ENCODE data around the gene TBX21. TPM values are rescaled to one million over a fixed set of nuclear protein-coding genes. Genes with fewer than 3 reads are reported as not detected.

TBX21 gene
- total RNA-seq, 1 experiment from 2014 or later, result not detected

- Mint-ChIP-seq H3K4me1 (ENCODE audit: insufficient read depth, unreplicated experiment) (no peaks in the 10 kb centered on the region), H3K4me3 (ENCODE audit: unreplicated experiment) (no peak overlapping the region), H3K9me3 (ENCODE audit: unreplicated experiment) (no peaks in the 10 kb centered on the region), H3K27ac (ENCODE audit: low read depth, unreplicated experiment) (no peak overlapping the region), H3K27me3 (ENCODE audit: insufficient read depth, unreplicated experiment) (peaks cover 84% of the 10 kb centered on the region), H3K36me3 (ENCODE audit: insufficient read depth, unreplicated experiment) (no peaks in the 10 kb centered on the region)
- DNase-seq (ENCODE audit: unreplicated experiment), result no peak
- CTCF ChIA-PET, result interaction anchor here (0.6 kb wide), 1 partner anchor 83 kb away, joined by 3 read pairs; no protein-coding TSS in a partner anchor
- POLR2A ChIA-PET, result no interaction called here
- intact Hi-C loops (cut with micrococcal nuclease), result no loop called here
- no TSS peak for BruUV-seq (replicated peaks)
- TF ChIP-seq CTCF (IDR thresholded peaks at IDR 0.05; ENCODE audit: unreplicated experiment), result no peak
These were observed 11.4 kb downstream of the TBX21 start for GRCh38 chr17:47744168-47745036.

- H3K4me3 Mint-ChIP-seq (ENCODE audit: unreplicated experiment), result no peak overlapping the region
- H3K27ac Mint-ChIP-seq (ENCODE audit: low read depth, unreplicated experiment), result no peak overlapping the region
- DNase-seq (ENCODE audit: unreplicated experiment), result no peak
- peaks cover 90% of the 10 kb centered on the region for H3K27me3 Mint-ChIP-seq (ENCODE audit: insufficient read depth, unreplicated experiment)
- no peaks in the 10 kb centered on the region for H3K9me3 Mint-ChIP-seq (ENCODE audit: unreplicated experiment)
- intact Hi-C loops (cut with micrococcal nuclease), result no loop called here
- ChIA-PET CTCF (interaction anchor here (0.6 kb wide), 1 partner anchor 84 kb away, joined by 3 read pairs; no protein-coding TSS in a partner anchor), POLR2A (no interaction called here)
- H3K4me1 Mint-ChIP-seq (ENCODE audit: insufficient read depth, unreplicated experiment), result no peaks in the 10 kb centered on the region
- BruUV-seq (replicated peaks), result no TSS peak
- no peak for TF ChIP-seq CTCF (IDR thresholded peaks at IDR 0.05; ENCODE audit: unreplicated experiment)
- H3K36me3 Mint-ChIP-seq (ENCODE audit: insufficient read depth, unreplicated experiment), result no peaks in the 10 kb centered on the region
These were observed 12.0 kb downstream of the TBX21 start for GRCh38 chr17:47745037-47745380.

GRCh38 chr17:47751471-47751870 is 18.4 kb downstream of the TBX21 start:
- DNase-seq (ENCODE audit: unreplicated experiment), result no peak
- Mint-ChIP-seq H3K27ac (ENCODE audit: low read depth, unreplicated experiment) (no peak overlapping the region), H3K36me3 (ENCODE audit: insufficient read depth, unreplicated experiment) (no peaks in the 10 kb centered on the region), H3K4me1 (ENCODE audit: insufficient read depth, unreplicated experiment) (no peaks in the 10 kb centered on the region), H3K4me3 (ENCODE audit: unreplicated experiment) (no peak overlapping the region), H3K27me3 (ENCODE audit: insufficient read depth, unreplicated experiment) (peaks cover 84% of the 10 kb centered on the region), H3K9me3 (ENCODE audit: unreplicated experiment) (peaks cover 6% of the 10 kb centered on the region)
- intact Hi-C loops (cut with micrococcal nuclease), result no loop called here
- BruUV-seq (replicated peaks), result no TSS peak
- no peak for TF ChIP-seq CTCF (IDR thresholded peaks at IDR 0.05; ENCODE audit: unreplicated experiment)
- CTCF ChIA-PET, result interaction anchor here (0.6 kb wide), 1 partner anchor 81 kb away, joined by 3 read pairs; no protein-coding TSS in a partner anchor
- POLR2A ChIA-PET, result no interaction called here

- Mint-ChIP-seq H3K36me3 (ENCODE audit: insufficient read depth, unreplicated experiment) (no peaks in the 10 kb centered on the region), H3K9me3 (ENCODE audit: unreplicated experiment) (peaks cover 6% of the 10 kb centered on the region), H3K4me3 (ENCODE audit: unreplicated experiment) (no peak overlapping the region), H3K27ac (ENCODE audit: low read depth, unreplicated experiment) (no peak overlapping the region), H3K27me3 (ENCODE audit: insufficient read depth, unreplicated experiment) (peaks cover 82% of the 10 kb centered on the region), H3K4me1 (ENCODE audit: insufficient read depth, unreplicated experiment) (no peaks in the 10 kb centered on the region)
- ChIA-PET POLR2A (interaction anchor here (0.6 kb wide), 1 partner anchor 29 kb away, joined by 3 read pairs; no protein-coding TSS in a partner anchor), CTCF (no interaction called here)
- intact Hi-C loops (cut with micrococcal nuclease), result no loop called here
- no peak for TF ChIP-seq CTCF (IDR thresholded peaks at IDR 0.05; ENCODE audit: unreplicated experiment)
- no TSS peak for BruUV-seq (replicated peaks)
- DNase-seq (ENCODE audit: unreplicated experiment), result no peak
These were observed 24.4 kb downstream of the TBX21 start for GRCh38 chr17:47757386-47757785.
